Mesendoderm (in vitro differentiated cells): Measurements from ENCODE around the gene DAB2.

Experiments used
- DNase-seq: peaks from one replicate; pipeline ENCODE4 v3.0.0; 2013
- H2AK5ac ChIP-seq: 2 replicates; pipeline ENCODE4 v1.6.1; 2013; ENCODE audit warnings: low read length, inconsistent platforms
- H2BK120ac ChIP-seq: 2 replicates; pipeline ENCODE4 v1.6.1; 2013; ENCODE audit warnings: low read depth, mild to moderate bottlenecking, low read length, moderate library complexity, mixed read lengths
- H2BK15ac ChIP-seq: replicated peaks from 2 replicates; pipeline ENCODE4 v1.6.1; 2013; ENCODE audit warnings: low read depth, mild to moderate bottlenecking, moderate library complexity
- H2BK5ac ChIP-seq: 2 replicates; pipeline ENCODE4 v1.6.1; 2013; ENCODE audit warnings: low read length, inconsistent platforms
- H3K18ac ChIP-seq: 2 replicates; pipeline ENCODE4 v1.6.1; 2013; ENCODE audit warnings: mild to moderate bottlenecking, low read length, mixed read lengths
- H3K23ac ChIP-seq: one replicate; pipeline ENCODE4 v1.6.1; 2013; ENCODE audit warnings: low read length
- H3K27ac ChIP-seq: 2 replicates; pipeline ENCODE4 v1.5.1; 2013; ENCODE audit warnings: low read depth, mild to moderate bottlenecking, inconsistent platforms, low read length, moderate library complexity
- H3K27me3 ChIP-seq: 2 replicates; pipeline ENCODE4 v1.6.1; 2013; ENCODE audit warnings: low read length, control low read depth, mild to moderate bottlenecking, inconsistent platforms; ENCODE audit not compliant: insufficient read depth, poor library complexity
- H3K36me3 ChIP-seq: 2 replicates; pipeline ENCODE4 v1.6.1; 2013; ENCODE audit warnings: low read length, inconsistent platforms; ENCODE audit not compliant: control insufficient read depth, insufficient read depth
- H3K4ac ChIP-seq: one replicate; pipeline ENCODE4 v1.6.1; 2013; ENCODE audit warnings: low read depth, mild to moderate bottlenecking, low read length, moderate library complexity
- H3K4me1 ChIP-seq: 2 replicates; pipeline ENCODE4 v1.6.1; 2013; ENCODE audit warnings: low read depth, low read length, inconsistent platforms; ENCODE audit not compliant: control insufficient read depth
- H3K4me2 ChIP-seq: 2 replicates; pipeline ENCODE4 v1.6.1; 2013; ENCODE audit warnings: low read length
- H3K4me3 ChIP-seq: 2 replicates; pipeline ENCODE4 v1.5.1; 2013; ENCODE audit warnings: mild to moderate bottlenecking, low read length
- H3K56ac ChIP-seq: one replicate; pipeline ENCODE4 v1.6.1; 2013; ENCODE audit warnings: low read length
- H3K79me1 ChIP-seq: 2 replicates; pipeline ENCODE4 v1.6.1; 2013; ENCODE audit warnings: low read length, inconsistent platforms
- H3K79me2 ChIP-seq: 2 replicates; pipeline ENCODE4 v1.6.1; 2013; ENCODE audit warnings: mild to moderate bottlenecking, low read length; ENCODE audit not compliant: control insufficient read depth, insufficient read depth
- H3K9ac ChIP-seq: 2 replicates; pipeline ENCODE4 v1.6.1; 2013; ENCODE audit warnings: low read length, inconsistent platforms
- H4K5ac ChIP-seq: one replicate; pipeline ENCODE4 v1.6.1; 2013; ENCODE audit warnings: low read length
- H4K8ac ChIP-seq: one replicate; pipeline ENCODE4 v1.6.1; 2013; ENCODE audit warnings: low read depth, mild to moderate bottlenecking, control low read depth, low read length, moderate library complexity
- WGBS: extraction: QIAGEN DNeasy Blood & Tissue Kit; methylation state at CpG from one replicate; pipeline ENCODE4 v1.1.7; 2013; ENCODE audit warnings: low lambda C conversion rate, missing lambda C conversion rate; ENCODE audit not compliant: insufficient coverage; ENCODE audit errors: extremely low coverage; 5-methylcytosine and 5-hydroxymethylcytosine counted together

DAB2 gene

GRCh38 chr5:39451276-39451941 is 26.6 kb upstream of the DAB2 start:
- WGBS, result no CpG with 5 or more reads among the region's 2 CpGs
- H4K8ac ChIP-seq, result no peak overlapping the region
- no peaks in the 10 kb centered on the region for H3K36me3 ChIP-seq
- no peak overlapping the region for H3K27ac ChIP-seq
- no peaks in the 10 kb centered on the region for H3K4me1 ChIP-seq
- H3K56ac ChIP-seq, result no peak overlapping the region
- no peak overlapping the region for H4K5ac ChIP-seq
- no peaks in the 10 kb centered on the region for H3K79me1 ChIP-seq
- H3K27me3 ChIP-seq, result no peaks in the 10 kb centered on the region
- no peak for DNase-seq
- H2BK15ac ChIP-seq, result no peak overlapping the region
- no peaks in the 10 kb centered on the region for H3K79me2 ChIP-seq
- no peak overlapping the region for H3K18ac ChIP-seq
- no peak overlapping the region for H3K23ac ChIP-seq
- no peak overlapping the region for H2BK120ac ChIP-seq
- no peak overlapping the region for H2AK5ac ChIP-seq
- H3K4ac ChIP-seq, result no peak overlapping the region
- no peak overlapping the region for H3K4me2 ChIP-seq
- H3K4me3 ChIP-seq, result no peak overlapping the region
- no peak overlapping the region for H2BK5ac ChIP-seq
- no peak overlapping the region for H3K9ac ChIP-seq

DNA sequence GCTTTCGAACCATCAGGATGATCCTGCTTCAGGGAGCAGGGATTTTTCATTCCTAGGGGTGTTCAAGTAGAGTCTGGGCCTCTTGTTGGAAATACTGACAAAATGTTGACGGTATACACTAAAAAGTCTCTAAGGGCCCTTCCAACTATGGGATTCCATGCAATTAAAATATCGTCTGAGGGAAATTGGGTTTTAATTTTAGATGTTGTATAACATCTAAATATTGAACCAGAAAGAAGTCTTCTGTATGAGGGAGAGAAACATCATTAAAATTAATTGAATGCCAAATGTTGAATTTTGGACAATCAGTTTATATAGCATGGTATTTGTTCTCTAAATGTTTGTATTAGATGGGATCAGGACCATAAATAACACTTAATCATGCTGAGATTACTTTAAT is 25.7 kb upstream of the DAB2 start:
- H2AK5ac ChIP-seq, result no peak overlapping the region
- no peak overlapping the region for H2BK120ac ChIP-seq
- H3K4me1 ChIP-seq, result no peaks in the 10 kb centered on the region
- H4K8ac ChIP-seq, result no peak overlapping the region
- H3K18ac ChIP-seq, result no peak overlapping the region
- H2BK15ac ChIP-seq, result no peak overlapping the region
- H3K79me2 ChIP-seq, result no peaks in the 10 kb centered on the region
- no peak overlapping the region for H3K23ac ChIP-seq
- no peak overlapping the region for H3K27ac ChIP-seq
- no peak overlapping the region for H2BK5ac ChIP-seq
- no peak for DNase-seq
- no peaks in the 10 kb centered on the region for H3K27me3 ChIP-seq
- no peak overlapping the region for H3K9ac ChIP-seq
- no peak overlapping the region for H3K4me3 ChIP-seq
- no peak overlapping the region for H3K4ac ChIP-seq
- H3K36me3 ChIP-seq, result no peaks in the 10 kb centered on the region
- no peak overlapping the region for H4K5ac ChIP-seq
- WGBS, result no CpG with 5 or more reads among the region's 3 CpGs
- no peaks in the 10 kb centered on the region for H3K79me1 ChIP-seq
- H3K4me2 ChIP-seq, result no peak overlapping the region
- no peak overlapping the region for H3K56ac ChIP-seq

DNA sequence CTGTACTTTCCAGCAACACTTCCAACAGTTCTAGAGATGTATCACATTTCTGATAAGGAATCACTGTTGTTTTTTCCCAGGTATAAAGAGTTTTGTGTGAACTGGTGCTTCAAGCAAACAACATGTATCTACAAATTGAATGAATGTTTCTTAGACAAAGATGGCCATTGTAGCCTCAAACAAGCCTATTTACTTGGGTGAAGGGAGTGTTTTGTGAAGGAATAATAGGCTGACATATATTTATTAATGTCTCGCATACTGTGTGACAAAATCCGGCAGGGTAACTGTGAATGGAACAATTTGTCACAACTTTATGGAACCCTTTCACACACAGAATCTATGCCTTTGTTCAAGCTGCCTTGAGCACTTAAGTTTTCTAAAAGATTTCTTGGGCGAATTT is 24.8 kb upstream of the DAB2 start:
- Histone ChIP-seq H2BK5ac (no peak overlapping the region), H4K8ac (no peak overlapping the region), H3K27me3 (no peaks in the 10 kb centered on the region), H3K4me3 (no peak overlapping the region), H3K4me1 (no peaks in the 10 kb centered on the region), H3K36me3 (no peaks in the 10 kb centered on the region), H3K56ac (no peak overlapping the region), H3K79me1 (no peaks in the 10 kb centered on the region), H2BK120ac (no peak overlapping the region), H3K4me2 (no peak overlapping the region), H3K9ac (no peak overlapping the region), H3K18ac (no peak overlapping the region), H2AK5ac (no peak overlapping the region), H3K4ac (no peak overlapping the region), H3K27ac (no peak overlapping the region), H4K5ac (no peak overlapping the region), H3K79me2 (no peaks in the 10 kb centered on the region), H2BK15ac (no peak overlapping the region), H3K23ac (no peak overlapping the region)
- DNase-seq, result no peak
- WGBS, result no CpG with 5 or more reads among the region's 3 CpGs

- H4K5ac ChIP-seq, result no peak overlapping the region
- H3K79me2 ChIP-seq, result no peaks in the 10 kb centered on the region
- no peak overlapping the region for H3K56ac ChIP-seq
- no peaks in the 10 kb centered on the region for H3K4me1 ChIP-seq
- no peak overlapping the region for H2BK120ac ChIP-seq
- no peak overlapping the region for H3K4me2 ChIP-seq
- no peak overlapping the region for H2AK5ac ChIP-seq
- H3K79me1 ChIP-seq, result no peaks in the 10 kb centered on the region
- H4K8ac ChIP-seq, result no peak overlapping the region
- H3K27ac ChIP-seq, result no peak overlapping the region
- no peak overlapping the region for H3K4me3 ChIP-seq
- H3K9ac ChIP-seq, result no peak overlapping the region
- WGBS, result no CpG with 5 or more reads among the region's 13 CpGs
- no peak for DNase-seq
- no peak overlapping the region for H3K4ac ChIP-seq
- H3K23ac ChIP-seq, result no peak overlapping the region
- no peaks in the 10 kb centered on the region for H3K27me3 ChIP-seq
- H3K18ac ChIP-seq, result no peak overlapping the region
- no peak overlapping the region for H2BK15ac ChIP-seq
- H2BK5ac ChIP-seq, result no peak overlapping the region
- H3K36me3 ChIP-seq, result no peaks in the 10 kb centered on the region
Observed at GRCh38 chr5:39448506-39449128, 23.8 kb upstream of the DAB2 start.

GRCh38 chr5:39447968-39448367 is 23.2 kb upstream of the DAB2 start:
- Histone ChIP-seq H2AK5ac (no peak overlapping the region), H3K18ac (no peak overlapping the region), H3K27me3 (no peaks in the 10 kb centered on the region), H3K4me1 (no peaks in the 10 kb centered on the region), H3K36me3 (no peaks in the 10 kb centered on the region), H3K4me3 (no peak overlapping the region), H3K79me2 (no peaks in the 10 kb centered on the region), H3K23ac (no peak overlapping the region), H2BK5ac (no peak overlapping the region), H4K5ac (no peak overlapping the region), H2BK120ac (no peak overlapping the region), H3K4me2 (no peak overlapping the region), H3K27ac (no peak overlapping the region), H2BK15ac (no peak overlapping the region), H3K56ac (no peak overlapping the region), H3K4ac (no peak overlapping the region), H3K79me1 (no peaks in the 10 kb centered on the region), H4K8ac (no peak overlapping the region), H3K9ac (no peak overlapping the region)
- no peak for DNase-seq
- no CpG with 5 or more reads among the region's 12 CpGs for WGBS

DNA sequence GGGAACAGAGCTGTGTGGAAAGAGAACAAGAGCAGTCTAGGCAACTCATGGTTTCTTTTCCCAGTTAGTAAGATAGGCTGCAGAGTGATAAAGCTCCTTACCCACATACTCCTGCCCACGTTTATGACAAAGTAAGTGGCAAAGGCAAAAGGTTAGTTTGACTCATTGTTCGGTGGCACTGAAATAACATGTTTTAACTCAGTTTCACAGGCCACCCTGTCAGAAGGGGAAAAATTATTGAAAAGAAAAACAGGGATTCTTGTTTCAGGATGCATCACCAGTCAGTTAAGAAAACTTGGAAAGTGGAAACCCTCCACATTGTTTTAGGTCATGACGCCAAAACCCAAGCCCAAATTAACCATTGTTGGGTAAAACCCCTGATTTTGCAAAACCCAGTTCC is 22.3 kb upstream of the DAB2 start:
- no peaks in the 10 kb centered on the region for H3K4me1 ChIP-seq
- no peak overlapping the region for H3K56ac ChIP-seq
- no peaks in the 10 kb centered on the region for H3K79me1 ChIP-seq
- H3K27me3 ChIP-seq, result no peaks in the 10 kb centered on the region
- no peak overlapping the region for H3K18ac ChIP-seq
- no peak overlapping the region for H3K4ac ChIP-seq
- H2AK5ac ChIP-seq, result no peak overlapping the region
- WGBS, result no CpG with 5 or more reads among the region's 3 CpGs
- H2BK15ac ChIP-seq, result no peak overlapping the region
- H3K4me3 ChIP-seq, result no peak overlapping the region
- H3K4me2 ChIP-seq, result no peak overlapping the region
- no peaks in the 10 kb centered on the region for H3K36me3 ChIP-seq
- DNase-seq, result no peak
- no peak overlapping the region for H2BK120ac ChIP-seq
- H4K8ac ChIP-seq, result no peak overlapping the region
- H3K27ac ChIP-seq, result no peak overlapping the region
- no peak overlapping the region for H3K9ac ChIP-seq
- no peak overlapping the region for H4K5ac ChIP-seq
- H2BK5ac ChIP-seq, result no peak overlapping the region
- H3K23ac ChIP-seq, result no peak overlapping the region
- no peaks in the 10 kb centered on the region for H3K79me2 ChIP-seq
